Urothelium cell line (cell line): ENCODE results near the gene FOXN4.
"Not testable (repeated sequence)": the region's sequence is repeated elsewhere in the genome, so short reads cannot be mapped to it uniquely, and the experiment has no call there.

Experiments
- DNase-seq: peaks from one replicate; pipeline ENCODE4 v3.0.0; 2011; ENCODE audit warnings: low spot score, mixed read lengths
- FAIRE-seq: peaks from 2 replicates; lab custom pipeline; 2011; peaks lifted over from hg19 to GRCh38; lab: Jason Lieb, UNC

The FOXN4 gene, protein sequence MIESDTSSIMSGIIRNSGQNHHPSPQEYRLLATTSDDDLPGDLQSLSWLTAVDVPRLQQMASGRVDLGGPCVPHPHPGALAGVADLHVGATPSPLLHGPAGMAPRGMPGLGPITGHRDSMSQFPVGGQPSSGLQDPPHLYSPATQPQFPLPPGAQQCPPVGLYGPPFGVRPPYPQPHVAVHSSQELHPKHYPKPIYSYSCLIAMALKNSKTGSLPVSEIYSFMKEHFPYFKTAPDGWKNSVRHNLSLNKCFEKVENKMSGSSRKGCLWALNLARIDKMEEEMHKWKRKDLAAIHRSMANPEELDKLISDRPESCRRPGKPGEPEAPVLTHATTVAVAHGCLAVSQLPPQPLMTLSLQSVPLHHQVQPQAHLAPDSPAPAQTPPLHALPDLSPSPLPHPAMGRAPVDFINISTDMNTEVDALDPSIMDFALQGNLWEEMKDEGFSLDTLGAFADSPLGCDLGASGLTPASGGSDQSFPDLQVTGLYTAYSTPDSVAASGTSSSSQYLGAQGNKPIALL

GRCh38 chr12:109308534-109309380, at the start of gene FOXN4:
Gene FOXN4 (minus strand): TSS chr12:109309284. CDS start chr12:109308321, 963 bp downstream.
- FAIRE-seq (no peak), DNase-seq (peak; percentile 24)

DNA sequence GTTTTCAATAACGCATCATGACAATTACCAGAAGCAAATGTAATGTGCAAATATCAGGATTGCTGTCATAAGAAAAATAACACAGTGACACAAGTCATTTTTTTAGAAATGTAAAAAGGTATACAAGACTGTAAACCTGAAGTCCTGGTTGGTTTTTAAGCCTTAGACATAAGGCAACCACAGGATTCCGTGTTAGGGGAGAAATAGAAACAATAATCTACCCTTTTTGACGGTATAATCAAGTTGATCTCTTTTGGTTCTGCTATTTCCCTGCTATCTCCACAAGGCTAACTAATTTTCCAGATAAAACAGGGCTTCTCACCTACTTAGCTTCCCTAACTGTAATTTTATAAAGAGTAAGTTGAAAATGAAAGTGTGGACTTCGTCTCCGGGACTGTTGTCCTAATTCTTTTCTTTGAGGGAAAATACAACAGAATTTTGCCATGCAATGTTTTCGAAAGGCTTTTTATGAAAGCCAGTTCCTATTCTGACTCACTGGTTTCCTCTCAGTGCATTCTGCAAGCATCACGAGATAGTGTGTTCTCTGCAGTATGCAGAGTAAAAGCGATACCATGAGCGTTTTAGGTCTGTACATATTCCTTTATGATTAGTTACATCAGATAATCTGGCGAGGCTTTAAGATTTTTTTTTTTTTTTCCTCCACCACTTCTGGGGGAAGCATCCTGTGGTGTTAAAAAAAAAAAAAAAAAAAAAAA, 49.2 kb upstream of the FOXN4 start:
- FAIRE-seq = no peak

GRCh38 chr12:109357032-109357431, 47.9 kb upstream of the FOXN4 start:
- FAIRE-seq (no peak), DNase-seq (no peak)

More for the DNA sequence above, 49.2 kb upstream of the FOXN4 start:
- peak; percentile 3 for DNase-seq

DNA sequence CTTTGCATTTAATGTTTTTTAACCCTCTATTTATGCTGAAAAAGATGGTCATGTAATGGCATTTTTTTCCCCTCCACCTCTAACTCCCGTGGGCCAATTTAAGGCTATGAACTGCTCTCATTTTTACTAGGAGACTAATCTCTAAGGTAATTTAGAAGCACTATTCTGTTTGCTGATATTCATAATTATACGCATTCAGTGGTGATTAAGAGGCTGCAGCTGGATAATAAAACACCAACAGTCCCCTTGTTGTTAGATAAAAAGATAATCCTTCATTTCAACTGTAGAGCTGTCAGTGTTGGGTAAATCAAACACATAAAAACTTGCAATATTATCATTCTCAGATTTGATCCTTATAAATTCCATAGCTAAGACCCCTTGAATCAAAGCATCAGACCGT, 47.5 kb upstream of the FOXN4 start:
- no peak for FAIRE-seq
- no peak for DNase-seq

GRCh38 chr12:109352184-109352583, 43.1 kb upstream of the FOXN4 start:
- no peak for FAIRE-seq
- no peak for DNase-seq

DNA sequence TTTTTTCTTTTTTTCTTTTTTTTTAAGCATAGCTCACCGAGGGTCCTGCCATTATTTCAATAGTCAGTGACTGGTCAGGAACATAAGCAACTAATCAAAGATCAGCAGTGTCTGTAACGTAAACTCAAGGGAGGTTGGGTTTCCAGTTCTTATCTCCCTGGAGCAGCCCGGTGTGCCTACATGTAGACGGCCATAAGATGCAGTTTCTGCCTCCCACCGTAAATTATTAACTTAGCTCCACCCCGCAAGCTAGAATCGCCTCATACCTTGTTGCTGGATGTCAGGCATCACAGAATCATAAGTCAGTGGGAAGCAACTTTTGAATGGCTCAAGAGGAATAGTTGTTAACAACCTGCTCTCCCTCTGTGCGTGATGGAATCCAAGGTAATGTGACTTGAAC, 38.5 kb upstream of the FOXN4 start, which contains the start of gene MYO1H:
TSS of gene MYO1H (plus strand) at position 312 of the 400 bp plus-strand sequence. CDS start at position 373, 61 bp downstream.
- no peak for DNase-seq
- FAIRE-seq = no peak

GRCh38 chr12:109346920-109347319, 37.8 kb upstream of the FOXN4 start:
- DNase-seq (no peak), FAIRE-seq (no peak)

GRCh38 chr12:109345428-109345827, 36.3 kb upstream of the FOXN4 start:
- no peak for FAIRE-seq
- no peak for DNase-seq

- no peak for DNase-seq
- FAIRE-seq = no peak
Observed at GRCh38 chr12:109343677-109344076, 34.6 kb upstream of the FOXN4 start.

- no peak for DNase-seq
- no peak for FAIRE-seq
Observed at GRCh38 chr12:109336593-109336992, 27.5 kb upstream of the FOXN4 start.

DNA sequence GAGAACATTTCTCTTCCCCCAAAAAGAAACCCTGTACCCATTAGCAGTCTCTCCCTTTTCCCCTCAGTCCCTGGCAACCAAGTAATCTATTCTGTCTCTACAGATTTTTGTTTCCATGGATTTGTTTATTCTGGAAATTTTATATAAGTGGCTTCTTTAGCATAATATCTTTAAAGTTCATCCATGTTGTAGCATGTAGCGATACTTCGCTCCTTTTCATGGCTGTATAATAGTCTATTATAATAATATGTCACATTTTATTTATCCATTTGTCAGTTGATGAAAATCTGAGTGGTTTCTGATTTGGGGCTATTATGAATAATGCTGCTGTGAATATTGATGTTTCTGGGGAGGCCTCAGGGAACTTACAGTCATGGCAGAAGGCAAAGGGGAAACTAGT, 25.8 kb upstream of the FOXN4 start:
- DNase-seq (no peak), FAIRE-seq (no peak)

- FAIRE-seq = no peak
Observed at GRCh38 chr12:109331301-109331952, 22.3 kb upstream of the FOXN4 start.

GRCh38 chr12:109330282-109331230, 21.5 kb upstream of the FOXN4 start:
- FAIRE-seq (no peak), DNase-seq (no peak)

More at GRCh38 chr12:109331301-109331952, 22.3 kb upstream of the FOXN4 start:
- DNase-seq = no peak

DNA sequence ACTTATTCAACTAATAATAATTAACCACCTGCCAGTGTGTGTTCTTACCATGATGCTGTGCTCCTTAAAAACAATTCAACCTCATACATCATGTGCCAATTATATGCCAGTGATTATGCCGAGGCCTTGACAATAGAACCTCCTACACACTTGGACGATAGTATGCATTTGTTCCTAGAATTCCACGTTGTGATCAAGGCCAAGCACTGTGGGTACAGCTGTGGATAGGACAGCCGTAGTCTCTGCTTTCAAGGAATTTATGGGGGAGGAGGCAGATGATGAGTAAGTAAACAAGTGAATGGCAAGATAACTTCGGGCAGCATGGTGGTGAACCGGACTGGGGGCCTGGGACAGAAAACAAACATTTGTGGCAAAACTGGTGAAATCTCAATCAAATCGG, 20.6 kb upstream of the FOXN4 start:
- no peak for FAIRE-seq

DNA sequence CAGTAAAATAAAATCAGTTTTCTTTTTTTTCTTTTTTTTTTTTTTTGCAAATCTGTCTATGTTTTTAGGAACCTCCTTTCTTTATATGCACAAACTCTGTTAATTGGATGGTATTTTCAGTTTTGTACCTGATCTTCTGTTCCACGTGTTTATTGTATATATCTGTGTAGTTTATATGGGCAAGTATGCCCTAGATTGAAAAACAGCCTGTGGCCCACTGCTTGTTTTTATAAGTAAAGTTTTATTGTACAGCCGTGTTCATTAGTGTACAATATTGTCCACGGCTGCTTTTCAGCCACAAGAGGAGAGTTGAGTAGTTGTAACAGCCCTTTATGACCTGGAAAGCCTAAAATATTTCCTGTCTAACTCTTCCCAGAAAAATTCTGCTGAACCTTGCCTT, 19.9 kb upstream of the FOXN4 start:
- no peak for DNase-seq
- FAIRE-seq = no peak

More for the DNA sequence above, 20.6 kb upstream of the FOXN4 start:
- DNase-seq = no peak

GRCh38 chr12:109321294-109321693, 12.2 kb upstream of the FOXN4 start:
- FAIRE-seq, DNase-seq: not testable (repeated sequence)

GRCh38 chr12:109310247-109311125, 1.4 kb upstream of the FOXN4 start:
- DNase-seq = no peak
- FAIRE-seq = no peak
